Suprapubic skin (tissue), 3 donors: Measurements from ENCODE around the gene PSPN.

Experiments used
- CTCF ChIP-seq, 2 donors: fragments of 200-600 bp in 1 of 2; fragments of 450-650 bp in 1 of 2; sonication (generic) in 1 of 2; IDR thresholded peaks; one replicate each; pipeline ENCODE4 v1.5.1; 2016 to 2019; ENCODE audit warnings: antibody characterized with exemption in 2 of 2, mild to moderate bottlenecking in 1 of 2, moderate library complexity in 1 of 2
- POLR2AphosphoS5 ChIP-seq, 3 donors: sonication (generic); formaldehyde crosslinking; IDR thresholded peaks; one replicate each; pipeline ENCODE4 v1.6.1; 2017; ENCODE audit warnings: antibody characterized with exemption in 3 of 3

GRCh38 chr19:6354098-6354674 is 21.5 kb downstream of the PSPN start:
- TF ChIP-seq CTCF (IDR thresholded peaks at IDR 0.05) (peak in 1 of 2 donors; percentile 28), POLR2AphosphoS5 (IDR thresholded peaks at IDR 0.05) (no peak)
